ENCODE results near the gene LYPD5. TPM values are rescaled to one million over a fixed set of nuclear protein-coding genes. Genes with fewer than 3 reads are reported as not detected.
"Not testable (repeated sequence)": the region's sequence is repeated elsewhere in the genome, so short reads cannot be mapped to it uniquely, and the experiment has no call there.

The LYPD5 gene
- total RNA-seq, 4 donors from 2014 or later = 2.1 to 5.2 (median 2.6) TPM; not detected in 1

DNA sequence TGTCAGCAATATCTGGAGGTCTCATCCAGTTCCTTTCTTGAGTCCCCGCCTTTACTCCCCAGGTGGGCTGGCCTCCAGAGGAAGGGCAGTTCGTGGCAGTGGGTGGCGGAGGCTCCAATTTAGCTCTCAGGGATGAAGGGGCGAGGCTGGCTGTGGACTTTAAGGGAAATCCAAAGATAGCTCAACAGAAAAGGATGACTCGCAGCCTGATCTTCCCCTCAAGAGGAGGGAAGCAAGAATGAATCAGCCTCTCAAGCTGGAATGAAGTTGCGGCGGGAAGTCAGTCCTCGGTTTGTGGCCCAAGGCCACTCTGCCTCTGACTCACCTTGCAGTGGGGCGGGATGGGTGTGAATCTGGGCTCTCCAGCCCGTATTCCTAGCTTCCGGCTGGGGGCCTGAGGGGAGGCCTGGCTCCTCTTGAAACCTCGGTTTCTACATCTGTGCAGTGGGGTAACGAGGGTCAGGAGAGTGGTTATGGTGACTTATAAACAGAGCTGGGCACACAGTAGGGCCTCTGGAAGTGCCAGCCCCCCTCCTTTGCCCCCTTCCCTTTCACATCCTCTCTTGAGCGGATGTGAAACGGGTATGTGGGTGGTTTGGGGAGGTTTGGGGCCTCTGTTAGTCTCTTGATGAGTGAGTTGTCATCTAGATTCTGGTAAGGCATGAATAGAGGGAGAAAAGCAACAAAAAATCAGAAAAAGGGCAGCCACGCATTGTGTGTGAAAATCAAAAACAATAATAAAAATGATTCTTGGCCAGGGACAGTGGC is 37.0 kb downstream of the LYPD5 start:
- peaks cover 8 to 69% (median 50%) of the 10 kb centered on the region in 4 donors for H3K4me1 ChIP-seq
- in situ Hi-C loops (cut with MboI; ENCODE audit: low pct_ligation_motif_present in 1 of 4, low pct_unique_long_range_greater_than_20kb in 1 of 4, low sequenced_read_pairs in 3 of 4) (no loop called here), intact Hi-C loops (cut with DNase I; ENCODE audit: low total_unique reads) (no loop called here)
- no peaks in the 10 kb centered on the region for H3K27me3 ChIP-seq
- peak; percentile 75 for DNase-seq
- WGBS, 2 donors (ENCODE audit: low coverage in 1 of 2) = 42 to 61% methylated on average over 2 to 16 of the region's 16 CpGs
- TF ChIP-seq, protein P1, sequence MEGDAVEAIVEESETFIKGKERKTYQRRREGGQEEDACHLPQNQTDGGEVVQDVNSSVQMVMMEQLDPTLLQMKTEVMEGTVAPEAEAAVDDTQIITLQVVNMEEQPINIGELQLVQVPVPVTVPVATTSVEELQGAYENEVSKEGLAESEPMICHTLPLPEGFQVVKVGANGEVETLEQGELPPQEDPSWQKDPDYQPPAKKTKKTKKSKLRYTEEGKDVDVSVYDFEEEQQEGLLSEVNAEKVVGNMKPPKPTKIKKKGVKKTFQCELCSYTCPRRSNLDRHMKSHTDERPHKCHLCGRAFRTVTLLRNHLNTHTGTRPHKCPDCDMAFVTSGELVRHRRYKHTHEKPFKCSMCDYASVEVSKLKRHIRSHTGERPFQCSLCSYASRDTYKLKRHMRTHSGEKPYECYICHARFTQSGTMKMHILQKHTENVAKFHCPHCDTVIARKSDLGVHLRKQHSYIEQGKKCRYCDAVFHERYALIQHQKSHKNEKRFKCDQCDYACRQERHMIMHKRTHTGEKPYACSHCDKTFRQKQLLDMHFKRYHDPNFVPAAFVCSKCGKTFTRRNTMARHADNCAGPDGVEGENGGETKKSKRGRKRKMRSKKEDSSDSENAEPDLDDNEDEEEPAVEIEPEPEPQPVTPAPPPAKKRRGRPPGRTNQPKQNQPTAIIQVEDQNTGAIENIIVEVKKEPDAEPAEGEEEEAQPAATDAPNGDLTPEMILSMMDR (IDR thresholded peaks at IDR 0.05) = no peak
- TF ChIP-seq POLR2AphosphoS5 (IDR thresholded peaks at IDR 0.05) = peak in 2 of 3 donors; percentile 24 to 25
- H3K27ac ChIP-seq = peak overlapping the region; percentile 41 to 71 (median 61)
- no peaks in the 10 kb centered on the region for H3K36me3 ChIP-seq
- H3K4me3 ChIP-seq = no peak overlapping the region
- H3K9me3 ChIP-seq = no peaks in the 10 kb centered on the region

DNA sequence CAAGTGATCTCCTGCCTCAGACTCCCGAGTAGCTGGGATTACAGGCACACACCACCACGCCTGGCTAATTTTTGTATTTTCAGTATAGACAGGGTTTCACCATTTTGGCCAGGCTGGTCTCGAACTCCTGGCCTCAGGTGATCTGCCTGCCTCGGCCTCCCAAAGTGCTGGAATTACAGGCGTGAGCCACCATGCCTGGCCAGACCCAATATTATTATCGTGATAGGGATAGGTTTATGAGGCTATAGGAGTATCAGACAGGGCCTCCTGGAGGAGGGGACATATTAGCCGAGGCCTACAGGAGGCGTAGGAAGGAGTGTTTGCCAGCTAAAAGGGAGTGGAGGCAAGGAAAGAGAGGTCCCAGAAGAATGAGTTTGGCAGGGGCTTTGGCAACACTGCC is 37.6 kb downstream of the LYPD5 start:
- intact Hi-C loops (cut with DNase I; ENCODE audit: low total_unique reads); DNase-seq; H3K9me3 ChIP-seq; H3K36me3 ChIP-seq; H3K4me3 ChIP-seq; H3K27me3 ChIP-seq; in situ Hi-C loops (cut with MboI; ENCODE audit: low pct_ligation_motif_present in 1 of 4, low pct_unique_long_range_greater_than_20kb in 1 of 4, low sequenced_read_pairs in 3 of 4): not testable (repeated sequence)
- WGBS, 2 donors (ENCODE audit: low coverage in 1 of 2) = 10 to 58% methylated on average over 2 to 8 of the region's 8 CpGs
- peaks cover 8 to 68% (median 48%) of the 10 kb centered on the region in 4 donors for H3K4me1 ChIP-seq
- H3K27ac ChIP-seq = peak overlapping the region; percentile 41 to 71 (median 61)

DNA sequence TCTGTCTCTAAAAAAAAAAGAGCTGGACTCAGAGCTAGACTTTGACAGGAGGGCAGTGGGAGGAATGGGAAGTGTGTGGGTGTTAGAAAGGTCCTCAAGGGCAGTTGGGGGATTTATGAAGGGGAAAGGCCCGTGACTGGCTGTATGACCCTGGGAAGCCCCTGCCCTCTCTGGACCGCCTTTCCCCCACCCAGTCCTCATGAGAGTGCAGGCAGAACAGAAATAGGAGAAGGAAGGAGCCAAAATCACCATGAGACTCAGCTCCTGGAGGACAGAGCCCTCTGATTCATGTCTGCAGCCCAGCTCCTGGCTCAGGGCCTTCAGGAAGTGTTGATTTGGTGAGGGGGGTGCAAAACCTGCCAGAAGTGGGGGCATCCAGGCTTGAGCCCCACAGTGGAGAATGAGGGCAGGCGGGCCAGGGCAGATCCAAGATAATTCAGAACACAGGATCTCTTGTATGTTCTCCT is 38.7 kb downstream of the LYPD5 start:
- in situ Hi-C loops (cut with MboI; ENCODE audit: low pct_ligation_motif_present in 1 of 4, low pct_unique_long_range_greater_than_20kb in 1 of 4, low sequenced_read_pairs in 3 of 4) = no loop called here
- Histone ChIP-seq H3K4me3 (no peak overlapping the region), H3K9me3 (no peaks in the 10 kb centered on the region), H3K27me3 (no peaks in the 10 kb centered on the region), H3K36me3 (no peaks in the 10 kb centered on the region), H3K27ac (no peak overlapping the region), H3K4me1 (peaks cover 8 to 56% (median 37%) of the 10 kb centered on the region in 4 donors)
- DNase-seq = no peak
- no peak for TF ChIP-seq POLR2A (IDR thresholded peaks at IDR 0.05)
- no peak for TF ChIP-seq POLR2AphosphoS5 (IDR thresholded peaks at IDR 0.05)
- no peak for TF ChIP-seq EP300 (IDR thresholded peaks at IDR 0.05; ENCODE audit: low read depth)
- TF ChIP-seq, protein P1 (IDR thresholded peaks at IDR 0.05) = no peak
- 55% methylated on average over 3 of the region's 3 CpGs; no CpG with 5 or more reads in 1 of the 2 donors for WGBS, 2 donors (ENCODE audit: low coverage in 1 of 2)
- intact Hi-C loops (cut with DNase I; ENCODE audit: low total_unique reads) = no loop called here

DNA sequence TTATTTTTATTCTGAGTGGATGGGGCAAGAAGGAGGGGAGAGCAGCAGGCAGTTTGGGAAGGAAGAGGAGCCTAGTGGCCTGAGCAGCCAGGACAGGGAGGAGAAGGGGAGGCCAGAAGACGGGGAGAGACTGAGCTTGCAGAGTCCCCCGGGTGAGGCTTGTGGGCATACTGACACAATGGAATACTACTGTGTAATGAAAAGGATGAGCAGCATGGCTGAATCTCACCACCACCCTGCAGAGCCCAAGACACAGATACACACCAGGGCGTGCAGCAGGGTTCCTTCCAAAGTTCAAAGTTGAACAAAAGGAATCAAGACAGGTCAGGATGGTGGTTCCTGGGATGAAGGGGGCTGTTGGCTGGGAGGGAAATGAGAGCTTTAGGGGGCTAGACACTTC is 39.4 kb downstream of the LYPD5 start:
- in situ Hi-C loops (cut with MboI; ENCODE audit: low pct_ligation_motif_present in 1 of 4, low pct_unique_long_range_greater_than_20kb in 1 of 4, low sequenced_read_pairs in 3 of 4) (no loop called here), intact Hi-C loops (cut with DNase I; ENCODE audit: low total_unique reads) (no loop called here)
- Histone ChIP-seq H3K27ac (no peak overlapping the region), H3K27me3 (no peaks in the 10 kb centered on the region), H3K4me3 (no peak overlapping the region), H3K36me3 (no peaks in the 10 kb centered on the region), H3K9me3 (no peaks in the 10 kb centered on the region), H3K4me1 (peaks cover 8 to 51% (median 31%) of the 10 kb centered on the region in 4 donors)
- no peak for DNase-seq
- whole genome bisulfite sequencing, 2 donors (ENCODE audit: low coverage in 1 of 2) = 76% methylated on average over 3 of the region's 3 CpGs; no CpG with 5 or more reads in 1 of the 2 donors
- no peak for TF ChIP-seq POLR2AphosphoS5 (IDR thresholded peaks at IDR 0.05)
- TF ChIP-seq, protein P1 (IDR thresholded peaks at IDR 0.05) = no peak
- no peak for TF ChIP-seq EP300 (IDR thresholded peaks at IDR 0.05; ENCODE audit: low read depth)
- TF ChIP-seq POLR2A (IDR thresholded peaks at IDR 0.05) = no peak

Data from transverse colon (tissue), 4 donors.